HEK293T (cell line): ENCODE measurements around the gene PKIB.

Experiments used
- CTCF ChIA-PET: fragments of 350-600 bp; formaldehyde crosslinking; extraction: SDS; loops from one replicate; lab custom pipeline; 2021; ENCODE audit warnings: antibody characterized with exemption, inconsistent platforms; lab: Yijun Ruan, JAX
- POLR2A ChIA-PET: fragments of 350-600 bp; formaldehyde crosslinking; extraction: SDS; loops from one replicate; lab custom pipeline; 2020; ENCODE audit warnings: antibody characterized with exemption, inconsistent platforms; lab: Yijun Ruan, JAX
- DNase-seq: peaks from one replicate; pipeline ENCODE4 v3.0.0; 2012; ENCODE audit warnings: mixed read lengths; ENCODE audit errors: extremely low spot score
- ARNT ChIP-seq: fragments of 450-650 bp; IDR thresholded peaks from 2 replicates; pipeline ENCODE4 v1.6.1; 2017; ENCODE audit warnings: mild to moderate bottlenecking
- BHLHE40 ChIP-seq: fragments of 450-650 bp; IDR thresholded peaks from 2 replicates; pipeline ENCODE4 v1.6.1; 2016; ENCODE audit warnings: mild to moderate bottlenecking, moderate library complexity, borderline replicate concordance
- CTBP1 ChIP-seq: fragments of 450-650 bp; IDR thresholded peaks from 2 replicates; pipeline ENCODE4 v1.6.1; 2016; ENCODE audit warnings: borderline replicate concordance
- ELF4 ChIP-seq: fragments of 450-650 bp; IDR thresholded peaks from 2 replicates; pipeline ENCODE4 v1.6.1; 2017; ENCODE audit warnings: antibody characterized with exemption
- FOXA1 ChIP-seq: fragments of 450-650 bp; IDR thresholded peaks from 2 replicates; pipeline ENCODE4 v1.6.1; 2016; ENCODE audit warnings: mild to moderate bottlenecking
- FOXK2 ChIP-seq: fragments of 450-650 bp; IDR thresholded peaks from 2 replicates; pipeline ENCODE4 v1.6.1; 2016; ENCODE audit warnings: mild to moderate bottlenecking
- FOXM1 ChIP-seq: fragments of 450-650 bp; IDR thresholded peaks from 2 replicates; pipeline ENCODE4 v1.6.1; 2017; ENCODE audit warnings: mild to moderate bottlenecking, borderline replicate concordance
- HDGF ChIP-seq: fragments of 450-650 bp; IDR thresholded peaks from 2 replicates; pipeline ENCODE4 v1.6.1; 2017; ENCODE audit warnings: antibody characterized with exemption, borderline replicate concordance
- L3MBTL2 ChIP-seq: fragments of 450-650 bp; conservative IDR thresholded peaks from 2 replicates; pipeline ENCODE4 v1.6.1; 2016; ENCODE audit warnings: mild to moderate bottlenecking
- LEF1 ChIP-seq: fragments of 450-650 bp; IDR thresholded peaks from 2 replicates; pipeline ENCODE4 v1.6.1; 2017; ENCODE audit warnings: mild to moderate bottlenecking, borderline replicate concordance
- NFRKB ChIP-seq: fragments of 450-650 bp; IDR thresholded peaks from 2 replicates; pipeline ENCODE4 v1.6.1; 2016; ENCODE audit warnings: mild to moderate bottlenecking, moderate library complexity
- PKNOX1 ChIP-seq: fragments of 450-650 bp; IDR thresholded peaks from 2 replicates; pipeline ENCODE4 v1.6.1; 2016
- SP1 ChIP-seq: fragments of 450-650 bp; IDR thresholded peaks from 2 replicates; pipeline ENCODE4 v1.6.1; 2017
- SUZ12 ChIP-seq: fragments of 450-650 bp; IDR thresholded peaks from 2 replicates; pipeline ENCODE4 v1.6.1; 2016; ENCODE audit warnings: mild to moderate bottlenecking
- TARDBP ChIP-seq: fragments of 450-650 bp; IDR thresholded peaks from 2 replicates; pipeline ENCODE4 v1.6.1; 2016
- ZNF384 ChIP-seq: fragments of 450-650 bp; IDR thresholded peaks from 2 replicates; pipeline ENCODE4 v1.6.1; 2016

Gene PKIB

GRCh38 chr6:122727244-122727643 lies 117.0 kb downstream of the PKIB start:
- ChIA-PET CTCF (interaction anchor here (0.6 to 8.1 kb wide), 6 partner anchors 13 to 653 kb away, joined by 3 to 87 read pairs (median 4); no protein-coding TSS in a partner anchor), POLR2A (interaction anchor here (1.2 kb wide), 1 partner anchor 62 kb away, joined by 4 read pairs; the partner anchor contains the start of gene SMPDL3A)
- TF ChIP-seq FOXK2: no peak
- no peak for DNase-seq

- CTCF ChIA-PET: interaction anchor here (0.6 to 8.1 kb wide), 7 partner anchors 18 to 622 kb away, joined by 3 to 87 read pairs (median 3); partner anchors contain the start of gene SMPDL3A
- TF ChIP-seq SP1 (no peak), PKNOX1 (no peak), LEF1 (no peak), NFRKB (no peak), TARDBP (no peak)
- DNase-seq: no peak
- POLR2A ChIA-PET: no interaction called here
These were observed 120.1 kb downstream of the PKIB start for GRCh38 chr6:122730334-122730733.

- peak; percentile 44 for DNase-seq
- ChIA-PET POLR2A (no interaction called here), CTCF (interaction anchor here (0.6 to 8.1 kb wide), 8 partner anchors 18 to 649 kb away, joined by 3 to 87 read pairs (median 4); partner anchors contain the start of gene SMPDL3A)
- no peak for TF ChIP-seq PKNOX1
- no peak for TF ChIP-seq ELF4
- no peak for TF ChIP-seq FOXM1
- TF ChIP-seq ZNF384: no peak
- TF ChIP-seq L3MBTL2: no peak
- TF ChIP-seq CTBP1: no peak
- TF ChIP-seq NFRKB: no peak
- no peak for TF ChIP-seq FOXA1
- no peak for TF ChIP-seq BHLHE40
- TF ChIP-seq HDGF: no peak
- TF ChIP-seq FOXK2: no peak
These were observed 120.7 kb downstream of the PKIB start for GRCh38 chr6:122730775-122731386.

GRCh38 chr6:122733259-122733658 lies 123.1 kb downstream of the PKIB start:
- POLR2A ChIA-PET: no interaction called here

GRCh38 chr6:122734529-122735395 lies 124.6 kb downstream of the PKIB start:
- no peak for DNase-seq
- ChIA-PET CTCF (interaction anchor here (0.6 to 8.1 kb wide), 2 partner anchors 104 to 204 kb away, joined by 3 to 87 read pairs; no protein-coding TSS in a partner anchor), POLR2A (no interaction called here)
- TF ChIP-seq ELF4 (no peak), TARDBP (no peak), PKNOX1 (no peak), ARNT (no peak), LEF1 (no peak), FOXA1 (no peak), NFRKB (no peak), SUZ12 (no peak), ZNF384 (no peak), FOXK2 (no peak)

More at GRCh38 chr6:122733259-122733658, 123.1 kb downstream of the PKIB start:
- DNase-seq: no peak
- TF ChIP-seq SP1 (no peak), FOXA1 (no peak), FOXK2 (no peak), ARNT (no peak), TARDBP (no peak), ZNF384 (no peak), L3MBTL2 (no peak), LEF1 (no peak), FOXM1 (no peak), BHLHE40 (no peak), CTBP1 (no peak), ELF4 (no peak), PKNOX1 (no peak), SUZ12 (no peak), NFRKB (no peak), HDGF (no peak)
- CTCF ChIA-PET: interaction anchor here (1.1 to 8.1 kb wide), 2 partner anchors 56 to 106 kb away, joined by 4 to 87 read pairs; partner anchors contain the start of gene SMPDL3A

GRCh38 chr6:122735582-122735981 lies 125.4 kb downstream of the PKIB start:
- ChIA-PET POLR2A (interaction anchor here (1.0 kb wide), 1 partner anchor 134 kb away, joined by 3 read pairs; no protein-coding TSS in a partner anchor), CTCF (interaction anchor here (0.6 kb wide), 1 partner anchor 205 kb away, joined by 3 read pairs; no protein-coding TSS in a partner anchor)
- peak; percentile 18 for DNase-seq
- TF ChIP-seq ELF4 (no peak), PKNOX1 (peak; percentile 58; the same call in 1 of the 2 replicates), HDGF (no peak), BHLHE40 (no peak)
